IMR-90 (cell line): ENCODE results near the gene TTC28. TPM values are rescaled to one million over a fixed set of nuclear protein-coding genes. Genes with fewer than 3 reads are reported as not detected.

Experiments
- ATAC-seq: fragments of 200-7000 bp; cut with Tn5 transposase; 2 replicates; pipeline ENCODE4 v1.9.1; 2020; ENCODE audit warnings: low read depth, mild to moderate bottlenecking, moderate library complexity
- BruUV-seq: library from RNA; stranded (reverse); fragments of 400-500 nt; replicated peaks from 2 replicates; lab custom pipeline; 2021; lab: Mats Ljungman, UMichigan
- CTCF ChIA-PET: fragments of 300-600 bp; formaldehyde crosslinking; extraction: SDS; loops from one replicate; lab custom pipeline; 2021; ENCODE audit warnings: antibody characterized with exemption; lab: Yijun Ruan, JAX
- POLR2A ChIA-PET: fragments of 300-600 bp; sonication (Branson Sonifier 250); formaldehyde crosslinking; loops from one replicate; lab custom pipeline; 2022; ENCODE audit warnings: antibody characterized with exemption; ENCODE audit not compliant: unreplicated experiment; lab: Charles Lee
- DNase-seq: peaks from one replicate; pipeline ENCODE4 v3.0.0; 2013
- H2AFZ ChIP-seq: replicated peaks from 2 replicates; pipeline ENCODE3; 2013; ENCODE audit warnings: low read length, mild to moderate bottlenecking; ENCODE audit not compliant: poor library complexity
- H2AK5ac ChIP-seq: 2 replicates; pipeline ENCODE4 v1.6.1; 2013; ENCODE audit warnings: low read depth, low read length, inconsistent platforms
- H2AK9ac ChIP-seq: replicated peaks from 2 replicates; pipeline ENCODE3; 2013; ENCODE audit warnings: mild to moderate bottlenecking, low read depth, low read length, moderate library complexity; ENCODE audit not compliant: poor library complexity
- H2BK120ac ChIP-seq: 2 replicates; pipeline ENCODE4 v1.6.1; 2013; ENCODE audit warnings: low read depth, low read length, inconsistent platforms
- H2BK15ac ChIP-seq: 3 replicates; pipeline ENCODE4 v1.6.1; 2013; ENCODE audit warnings: low read depth, low read length, inconsistent platforms
- H2BK20ac ChIP-seq: 2 replicates; pipeline ENCODE4 v1.6.1; 2013; ENCODE audit warnings: low read depth, mild to moderate bottlenecking, inconsistent platforms, low read length, moderate library complexity
- H2BK5ac ChIP-seq: 2 replicates; pipeline ENCODE4 v1.6.1; 2013; ENCODE audit warnings: mild to moderate bottlenecking, low read depth, low read length, inconsistent platforms; ENCODE audit not compliant: poor library complexity, severe bottlenecking
- H3K14ac ChIP-seq: replicated peaks from 2 replicates; pipeline ENCODE4 v1.6.1; 2013; ENCODE audit warnings: low read depth, low read length, inconsistent platforms
- H3K18ac ChIP-seq: 2 replicates; pipeline ENCODE4 v1.6.1; 2013; ENCODE audit warnings: low read depth, low read length, control low read depth
- H3K23ac ChIP-seq: 2 replicates; pipeline ENCODE4 v1.6.1; 2013; ENCODE audit warnings: low read depth, low read length, inconsistent platforms
- H3K27ac ChIP-seq: 2 replicates; pipeline ENCODE4 v1.5.1; 2013; ENCODE audit warnings: mild to moderate bottlenecking, control low read depth, low read length; ENCODE audit not compliant: insufficient read depth
- H3K27me3 ChIP-seq: 2 replicates; pipeline ENCODE4 v1.6.1; 2013; ENCODE audit warnings: low read length; ENCODE audit not compliant: control insufficient read depth, insufficient read depth
- H3K36me3 ChIP-seq: 2 replicates; pipeline ENCODE4 v1.6.1; 2013; ENCODE audit warnings: low read length, mixed read lengths; ENCODE audit not compliant: control insufficient read depth, insufficient read depth
- H3K4ac ChIP-seq: 2 replicates; pipeline ENCODE4 v1.6.1; 2013; ENCODE audit warnings: low read depth, low read length, inconsistent platforms
- H3K4me1 ChIP-seq: 2 replicates; pipeline ENCODE4 v1.6.1; 2013; ENCODE audit warnings: low read length, mixed read lengths; ENCODE audit not compliant: control insufficient read depth, insufficient read depth
- H3K4me2 ChIP-seq: 2 replicates; pipeline ENCODE4 v1.6.1; 2013; ENCODE audit warnings: low read depth, mild to moderate bottlenecking, control low read depth, low read length, moderate library complexity
- H3K4me3 ChIP-seq: 2 replicates; pipeline ENCODE4 v1.5.1; 2013; ENCODE audit warnings: low read depth, mild to moderate bottlenecking, control low read depth, low read length, moderate library complexity; ENCODE audit not compliant: insufficient read depth
- H3K56ac ChIP-seq: 2 replicates; pipeline ENCODE4 v1.6.1; 2013; ENCODE audit warnings: low read length, inconsistent platforms; ENCODE audit not compliant: insufficient read depth; ENCODE audit errors: extremely low read depth
- H3K79me1 ChIP-seq, 2 experiments: 2 replicates each; pipeline ENCODE4 v1.6.1; 2013; ENCODE audit warnings: low read length in 2 of 2, inconsistent platforms in 1 of 2, low read depth in 1 of 2
- H3K9ac ChIP-seq: 2 replicates; pipeline ENCODE4 v1.6.1; 2013; ENCODE audit warnings: low read depth, low read length, control low read depth
- H3K9me1 ChIP-seq: 2 replicates; pipeline ENCODE4 v1.6.1; 2013; ENCODE audit warnings: low read length, inconsistent platforms; ENCODE audit not compliant: insufficient read depth
- H3K9me3 ChIP-seq: 2 replicates; pipeline ENCODE4 v1.6.1; 2013; ENCODE audit warnings: low read length; ENCODE audit not compliant: control insufficient read depth, insufficient read depth
- H4K20me1 ChIP-seq: 2 replicates; pipeline ENCODE4 v1.6.1; 2013; ENCODE audit warnings: low read length, inconsistent platforms; ENCODE audit not compliant: insufficient read depth
- H4K5ac ChIP-seq: 2 replicates; pipeline ENCODE4 v1.6.1; 2013; ENCODE audit warnings: mild to moderate bottlenecking, low read depth, low read length, control low read depth
- H4K8ac ChIP-seq, 2 experiments: 2 replicates each; pipeline ENCODE4 v1.6.1; 2013; ENCODE audit warnings: low read depth in 2 of 2, low read length in 2 of 2, control low read depth in 1 of 2, inconsistent platforms in 1 of 2
- H4K91ac ChIP-seq: 2 replicates; pipeline ENCODE4 v1.6.1; 2013; ENCODE audit warnings: low read depth, low read length, inconsistent platforms; ENCODE audit not compliant: insufficient read depth
- BHLHE40 ChIP-seq: fragments of 150-350 bp; IDR thresholded peaks from 2 replicates; pipeline ENCODE4 v1.6.1; 2016; ENCODE audit warnings: mild to moderate bottlenecking, low read depth, low read length
- CHD1 ChIP-seq: IDR thresholded peaks from 2 replicates; pipeline ENCODE4 v1.6.1; 2012; ENCODE audit warnings: low read depth, low read length, improper control_type of control experiment
- FOS ChIP-seq: fragments of 150-350 bp; IDR thresholded peaks from 2 replicates; pipeline ENCODE4 v1.6.1; 2016; ENCODE audit warnings: low read depth, low read length
- MAFK ChIP-seq: IDR thresholded peaks from 2 replicates; pipeline ENCODE4 v1.6.1; 2012; ENCODE audit warnings: low read depth, low read length, improper control_type of control experiment
- MAZ ChIP-seq: IDR thresholded peaks from 2 replicates; pipeline ENCODE4 v1.6.1; 2012; ENCODE audit warnings: low read depth, mild to moderate bottlenecking, low read length, improper control_type of control experiment, moderate library complexity, borderline replicate concordance
- NFE2L2 ChIP-seq: fragments of 150-350 bp; IDR thresholded peaks from 2 replicates; pipeline ENCODE4 v1.6.1; 2016; ENCODE audit warnings: low read depth, mild to moderate bottlenecking, low read length
- POLR2A ChIP-seq: IDR thresholded peaks from 2 replicates; pipeline ENCODE4 v1.6.1; 2012; ENCODE audit warnings: mild to moderate bottlenecking, low read depth, low read length
- RAD21 ChIP-seq: IDR thresholded peaks from 2 replicates; pipeline ENCODE4 v1.6.1; 2012; ENCODE audit warnings: low read length, improper control_type of control experiment
- RCOR1 ChIP-seq: IDR thresholded peaks from 2 replicates; pipeline ENCODE4 v1.6.1; 2012; ENCODE audit warnings: mild to moderate bottlenecking, low read length, improper control_type of control experiment; ENCODE audit not compliant: insufficient replicate concordance
- WGBS, 2 experiments: methylation state at CpG; one replicate each; pipeline versions ENCODE4 v1.1.5 to v1.1.7; 2013; ENCODE audit warnings: missing lambda C conversion rate in 2 of 2; ENCODE audit not compliant: insufficient read length in 1 of 2; ENCODE audit errors: extremely low coverage in 2 of 2; 5-methylcytosine and 5-hydroxymethylcytosine counted together
- dilution Hi-C: fragments of 300-500 bp; cut with HindIII; formaldehyde crosslinking; loops from one replicate; pipeline ENCODE4 v1.14.3; 2018; ENCODE audit warnings: low sequenced_read_pairs; ENCODE audit not compliant: unreplicated experiment
- in situ Hi-C: fragments of 300-500 bp; cut with MboI; formaldehyde crosslinking; loops from 3 replicates; pipeline ENCODE4 v1.14.3; 2019; ENCODE audit warnings: low sequenced_read_pairs, inconsistent platforms, mixed read lengths
- intact Hi-C: fragments of 100-400 bp; cut with micrococcal nuclease; formaldehyde crosslinking; loops from 2 replicates; pipeline ENCODE4 v1.10.0; 2022
- polyA plus RNA-seq, 3 experiments: library from polyadenylated mRNA; depleted of rRNA; stranded (reverse); fragments of >200 nt; gene quantifications; 2 replicates each; pipeline ENCODE4 v1.2.3, GENCODE V29; 2012; ENCODE audit warnings: low replicate concordance in 1 of 3
- total RNA-seq: library from RNA; depleted of rRNA; stranded (reverse); fragments of >200 nt; gene quantifications from 2 replicates; pipeline ENCODE4 v1.2.3, GENCODE V29; 2012
- TF ChIP-seq, protein P1 (sequence below): fragments of 150-350 bp; IDR thresholded peaks from 2 replicates; pipeline ENCODE4 v1.6.1; 2016; ENCODE audit warnings: low read depth, mild to moderate bottlenecking, low read length, moderate library complexity, borderline replicate concordance
- TF ChIP-seq, protein P2 (sequence below): conservative IDR thresholded peaks from 2 replicates; pipeline ENCODE4 v1.5.1; 2012; ENCODE audit warnings: mild to moderate bottlenecking, low read depth, low read length, improper control_type of control experiment

TTC28 gene
- total and polyA plus RNA-seq, 2 of the 4 experiments (the other 2 are of a cell fraction) = 5.6 to 13.3 TPM

- no peak overlapping the region for H3K23ac ChIP-seq
- no peak overlapping the region; the same call in 1 of the 2 replicates for H4K5ac ChIP-seq
- H3K4me3 ChIP-seq = no peak overlapping the region
- H2AK9ac ChIP-seq = no peak overlapping the region
- H3K27ac ChIP-seq = peak overlapping the region; percentile 64
- no peak overlapping the region for H3K14ac ChIP-seq
- no peak overlapping the region for H2AFZ ChIP-seq
- POLR2A ChIA-PET = no interaction called here
- ATAC-seq (peak; percentile 55), DNase-seq (no peak)
- no peak overlapping the region for H2BK15ac ChIP-seq
- dilution Hi-C loops = no loop called here
- peaks cover 23% of the 10 kb centered on the region for H3K4me1 ChIP-seq
- no TSS peak for BruUV-seq
- H3K9ac ChIP-seq = no peak overlapping the region; the same call in 1 of the 2 replicates
- CTCF ChIA-PET = no interaction called here
- H3K18ac ChIP-seq = peak overlapping the region; percentile 61
- no peaks in the 10 kb centered on the region for H3K36me3 ChIP-seq
- H4K91ac ChIP-seq = no peak overlapping the region
- peaks cover 8 to 10% of the 10 kb centered on the region in 2 experiments; a peak in 3 of 4 replicates for H3K79me1 ChIP-seq
- H3K9me3 ChIP-seq = no peaks in the 10 kb centered on the region
- intact Hi-C loops = loop anchor here (5.0 kb wide), 1 partner anchor 47 kb away; no protein-coding TSS in a partner anchor
- peak overlapping the region; percentile 71 for H2BK5ac ChIP-seq
- in situ Hi-C loops = no loop called here
- H3K27me3 ChIP-seq = no peaks in the 10 kb centered on the region
- no peak overlapping the region for H2BK20ac ChIP-seq
- no peak overlapping the region; a peak in 1 of 4 replicates for H4K8ac ChIP-seq
- no peak overlapping the region for H2BK120ac ChIP-seq
- TF ChIP-seq MAFK (no peak), NFE2L2 (no peak), POLR2A (no peak), CHD1 (no peak), MAZ (no peak), BHLHE40 (no peak), RAD21 (no peak), FOS (no peak), RCOR1 (no peak)
- TF ChIP-seq, protein P1, sequence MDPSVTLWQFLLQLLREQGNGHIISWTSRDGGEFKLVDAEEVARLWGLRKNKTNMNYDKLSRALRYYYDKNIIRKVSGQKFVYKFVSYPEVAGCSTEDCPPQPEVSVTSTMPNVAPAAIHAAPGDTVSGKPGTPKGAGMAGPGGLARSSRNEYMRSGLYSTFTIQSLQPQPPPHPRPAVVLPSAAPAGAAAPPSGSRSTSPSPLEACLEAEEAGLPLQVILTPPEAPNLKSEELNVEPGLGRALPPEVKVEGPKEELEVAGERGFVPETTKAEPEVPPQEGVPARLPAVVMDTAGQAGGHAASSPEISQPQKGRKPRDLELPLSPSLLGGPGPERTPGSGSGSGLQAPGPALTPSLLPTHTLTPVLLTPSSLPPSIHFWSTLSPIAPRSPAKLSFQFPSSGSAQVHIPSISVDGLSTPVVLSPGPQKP = no peak
- TF ChIP-seq, protein P2, sequence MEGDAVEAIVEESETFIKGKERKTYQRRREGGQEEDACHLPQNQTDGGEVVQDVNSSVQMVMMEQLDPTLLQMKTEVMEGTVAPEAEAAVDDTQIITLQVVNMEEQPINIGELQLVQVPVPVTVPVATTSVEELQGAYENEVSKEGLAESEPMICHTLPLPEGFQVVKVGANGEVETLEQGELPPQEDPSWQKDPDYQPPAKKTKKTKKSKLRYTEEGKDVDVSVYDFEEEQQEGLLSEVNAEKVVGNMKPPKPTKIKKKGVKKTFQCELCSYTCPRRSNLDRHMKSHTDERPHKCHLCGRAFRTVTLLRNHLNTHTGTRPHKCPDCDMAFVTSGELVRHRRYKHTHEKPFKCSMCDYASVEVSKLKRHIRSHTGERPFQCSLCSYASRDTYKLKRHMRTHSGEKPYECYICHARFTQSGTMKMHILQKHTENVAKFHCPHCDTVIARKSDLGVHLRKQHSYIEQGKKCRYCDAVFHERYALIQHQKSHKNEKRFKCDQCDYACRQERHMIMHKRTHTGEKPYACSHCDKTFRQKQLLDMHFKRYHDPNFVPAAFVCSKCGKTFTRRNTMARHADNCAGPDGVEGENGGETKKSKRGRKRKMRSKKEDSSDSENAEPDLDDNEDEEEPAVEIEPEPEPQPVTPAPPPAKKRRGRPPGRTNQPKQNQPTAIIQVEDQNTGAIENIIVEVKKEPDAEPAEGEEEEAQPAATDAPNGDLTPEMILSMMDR = no peak
- H3K4me2 ChIP-seq = peak overlapping the region; percentile 18; the same call in 1 of the 2 replicates
- H4K20me1 ChIP-seq = peaks cover 7% of the 10 kb centered on the region; the same call in 1 of the 2 replicates
- H2AK5ac ChIP-seq = peak overlapping the region; percentile 85
- H3K56ac ChIP-seq = no peak overlapping the region
- peak overlapping the region; percentile 66 for H3K4ac ChIP-seq
- WGBS, 2 experiments = no CpG with 5 or more reads among the region's 4 CpGs
- H3K9me1 ChIP-seq = no peaks in the 10 kb centered on the region; the same call in 1 of the 2 replicates
These were observed 284.1 kb downstream of the TTC28 start for GRCh38 chr22:28395520-28395919.
